Activated CD4-positive, alpha-beta T cell treated with anti-CD3 and anti-CD28 coated beads, Interleukin-2, amount 10 ng/mL, durations not matched to agents 7 days and 5 days (primary cell): ENCODE data around the gene JMJD8. TPM values are rescaled to one million over a fixed set of nuclear protein-coding genes. Genes with fewer than 3 reads are reported as not detected.

Experiments
- CTCF ChIA-PET: fragments of 350-600 bp; sonication (Branson Sonifier 250); formaldehyde crosslinking; loops from one replicate; lab custom pipeline; 2021; ENCODE audit warnings: antibody characterized with exemption; lab: Charles Lee
- POLR2A ChIA-PET: fragments of 350-600 bp; sonication (Branson Sonifier 250); formaldehyde crosslinking; loops from one replicate; lab custom pipeline; 2021; ENCODE audit warnings: antibody characterized with exemption; lab: Charles Lee
- DNase-seq: peaks from one replicate; pipeline ENCODE4 v3.0.0-alpha.2; 2020
- H3K27ac Mint-ChIP-seq: one replicate; pipeline ENCODE4 v1.8.0; 2021; ENCODE audit warnings: mild to moderate bottlenecking, moderate library complexity, mixed read lengths
- H3K27me3 Mint-ChIP-seq: one replicate; pipeline ENCODE4 v1.8.0; 2021; ENCODE audit warnings: mixed read lengths
- H3K36me3 Mint-ChIP-seq: one replicate; pipeline ENCODE4 v1.8.0; 2021; ENCODE audit warnings: low read depth, mixed read lengths
- H3K4me1 Mint-ChIP-seq: one replicate; pipeline ENCODE4 v1.8.0; 2021; ENCODE audit warnings: mixed read lengths
- H3K4me3 Mint-ChIP-seq: one replicate; pipeline ENCODE4 v1.8.0; 2021; ENCODE audit warnings: mild to moderate bottlenecking, moderate library complexity, mixed read lengths
- H3K9me3 Mint-ChIP-seq: one replicate; pipeline ENCODE4 v1.8.0; 2021; ENCODE audit warnings: mixed read lengths
- total RNA-seq, 2 experiments: library from RNA; stranded (reverse); gene quantifications; one replicate each; pipeline ENCODE4 v1.2.3, GENCODE V29; 2021

The JMJD8 gene
- total RNA-seq, 2 experiments from 2014 or later, result 33.8 to 34.3 TPM

- Mint-ChIP-seq H3K9me3 (no peaks in the 10 kb centered on the region), H3K36me3 (no peaks in the 10 kb centered on the region), H3K4me1 (peaks cover 9% of the 10 kb centered on the region), H3K27ac (no peak overlapping the region), H3K4me3 (no peak overlapping the region), H3K27me3 (peaks cover 50% of the 10 kb centered on the region)
- no peak for DNase-seq
- POLR2A ChIA-PET, result no interaction called here
- CTCF ChIA-PET, result interaction anchor here (0.8 to 2.8 kb wide), 3 partner anchors 9 to 81 kb away, joined by 3 to 12 read pairs (median 5); no protein-coding TSS in a partner anchor
Measured at GRCh38 chr16:704047-704446, 19.9 kb upstream of the JMJD8 start.

- Mint-ChIP-seq H3K27me3 (peaks cover 47% of the 10 kb centered on the region), H3K27ac (no peak overlapping the region), H3K9me3 (no peaks in the 10 kb centered on the region), H3K4me1 (peaks cover 12% of the 10 kb centered on the region), H3K4me3 (no peak overlapping the region), H3K36me3 (no peaks in the 10 kb centered on the region)
- POLR2A ChIA-PET, result no interaction called here
- DNase-seq, result no peak
- CTCF ChIA-PET, result interaction anchor here (1.0 to 2.8 kb wide), 3 partner anchors 10 to 29 kb away, joined by 3 to 12 read pairs (median 5); partner anchors contain the start of gene HAGHL
Measured at GRCh38 chr16:703406-703805, 19.3 kb upstream of the JMJD8 start.

GRCh38 chr16:702341-702740 lies 18.2 kb upstream of the JMJD8 start:
- H3K27me3 Mint-ChIP-seq, result peaks cover 39% of the 10 kb centered on the region
- ChIA-PET POLR2A (no interaction called here), CTCF (interaction anchor here (0.5 to 2.8 kb wide), 4 partner anchors 11 to 1226 kb away, joined by 3 to 12 read pairs (median 3); no protein-coding TSS in a partner anchor)
- no peak for DNase-seq
- no peak overlapping the region for H3K27ac Mint-ChIP-seq
- H3K4me1 Mint-ChIP-seq, result peaks cover 12% of the 10 kb centered on the region
- no peaks in the 10 kb centered on the region for H3K36me3 Mint-ChIP-seq
- H3K9me3 Mint-ChIP-seq, result no peaks in the 10 kb centered on the region
- no peak overlapping the region for H3K4me3 Mint-ChIP-seq

- peaks cover 27% of the 10 kb centered on the region for H3K27me3 Mint-ChIP-seq
- H3K4me3 Mint-ChIP-seq, result no peak overlapping the region
- DNase-seq, result peak; percentile 41
- no peaks in the 10 kb centered on the region for H3K36me3 Mint-ChIP-seq
- CTCF ChIA-PET, result interaction anchor here (1.0 to 1.3 kb wide), 2 partner anchors 11 kb away, joined by 3 to 4 read pairs; partner anchors contain the start of gene WDR24
- H3K27ac Mint-ChIP-seq, result no peak overlapping the region
- H3K9me3 Mint-ChIP-seq, result no peaks in the 10 kb centered on the region
- peaks cover 14% of the 10 kb centered on the region for H3K4me1 Mint-ChIP-seq
- POLR2A ChIA-PET, result no interaction called here
Measured at GRCh38 chr16:700684-701584, 16.8 kb upstream of the JMJD8 start.

- ChIA-PET POLR2A (no interaction called here), CTCF (no interaction called here)
- peak; percentile 35 for DNase-seq
- Mint-ChIP-seq H3K9me3 (no peaks in the 10 kb centered on the region), H3K4me1 (peaks cover 22% of the 10 kb centered on the region), H3K27me3 (peaks cover 25% of the 10 kb centered on the region), H3K36me3 (no peaks in the 10 kb centered on the region), H3K27ac (no peak overlapping the region), H3K4me3 (peak overlapping the region; percentile 45)
Measured at GRCh38 chr16:698911-699671, 15.0 kb upstream of the JMJD8 start.

GRCh38 chr16:695355-696089 lies 11.4 kb upstream of the JMJD8 start:
- peak overlapping the region; percentile 75 for H3K4me3 Mint-ChIP-seq
- H3K36me3 Mint-ChIP-seq, result peaks cover 4% of the 10 kb centered on the region
- ChIA-PET POLR2A (interaction anchor here (0.5 to 1.0 kb wide), 2 partner anchors 26 to 311 kb away, joined by 3 read pairs; no protein-coding TSS in a partner anchor), CTCF (interaction anchor here (0.8 to 2.1 kb wide), 6 partner anchors 10 to 28 kb away, joined by 3 to 7 read pairs (median 4); partner anchors contain the start of gene METRN)
- H3K9me3 Mint-ChIP-seq, result no peaks in the 10 kb centered on the region
- DNase-seq, result peak; percentile 65
- H3K27me3 Mint-ChIP-seq, result peaks cover 17% of the 10 kb centered on the region
- H3K4me1 Mint-ChIP-seq, result peaks cover 30% of the 10 kb centered on the region
- peak overlapping the region; percentile 87 for H3K27ac Mint-ChIP-seq

- Mint-ChIP-seq H3K27ac (no peak overlapping the region), H3K27me3 (peaks cover 15% of the 10 kb centered on the region), H3K4me1 (peaks cover 32% of the 10 kb centered on the region), H3K4me3 (peak overlapping the region; percentile 47), H3K36me3 (peaks cover 4% of the 10 kb centered on the region), H3K9me3 (no peaks in the 10 kb centered on the region)
- ChIA-PET POLR2A (interaction anchor here (0.5 to 1.0 kb wide), 2 partner anchors 27 to 310 kb away, joined by 3 read pairs; no protein-coding TSS in a partner anchor), CTCF (interaction anchor here (1.2 to 2.1 kb wide), 3 partner anchors 9 to 21 kb away, joined by 4 to 7 read pairs (median 6); no protein-coding TSS in a partner anchor)
- no peak for DNase-seq
Measured at GRCh38 chr16:694863-695354, 10.8 kb upstream of the JMJD8 start.

GRCh38 chr16:694187-694862 lies 10.2 kb upstream of the JMJD8 start:
- H3K4me3 Mint-ChIP-seq, result peak overlapping the region; percentile 55
- DNase-seq, result no peak
- H3K27me3 Mint-ChIP-seq, result peaks cover 15% of the 10 kb centered on the region
- H3K36me3 Mint-ChIP-seq, result peaks cover 4% of the 10 kb centered on the region
- POLR2A ChIA-PET, result no interaction called here
- CTCF ChIA-PET, result interaction anchor here (1.7 kb wide), 1 partner anchor 8 kb away, joined by 6 read pairs; no protein-coding TSS in a partner anchor
- peaks cover 33% of the 10 kb centered on the region for H3K4me1 Mint-ChIP-seq
- no peaks in the 10 kb centered on the region for H3K9me3 Mint-ChIP-seq
- peak overlapping the region; percentile 54 for H3K27ac Mint-ChIP-seq

- ChIA-PET CTCF (interaction anchor here (1.3 kb wide), 1 partner anchor 57 kb away, joined by 3 read pairs; the partner anchor contains the start of gene METTL26), POLR2A (no interaction called here)
Measured at GRCh38 chr16:693766-694165, 9.6 kb upstream of the JMJD8 start.

GRCh38 chr16:693364-693763 lies 9.2 kb upstream of the JMJD8 start:
- no peak for DNase-seq

More at GRCh38 chr16:693766-694165, 9.6 kb upstream of the JMJD8 start:
- H3K27ac Mint-ChIP-seq, result no peak overlapping the region
- H3K4me3 Mint-ChIP-seq, result no peak overlapping the region
- H3K4me1 Mint-ChIP-seq, result peaks cover 34% of the 10 kb centered on the region
- no peak for DNase-seq
- peaks cover 15% of the 10 kb centered on the region for H3K27me3 Mint-ChIP-seq
- no peaks in the 10 kb centered on the region for H3K9me3 Mint-ChIP-seq
- H3K36me3 Mint-ChIP-seq, result peaks cover 4% of the 10 kb centered on the region

More at GRCh38 chr16:693364-693763, 9.2 kb upstream of the JMJD8 start:
- peak overlapping the region; percentile 19 for H3K4me3 Mint-ChIP-seq
- H3K27me3 Mint-ChIP-seq, result peaks cover 15% of the 10 kb centered on the region
- POLR2A ChIA-PET, result no interaction called here
- H3K36me3 Mint-ChIP-seq, result peaks cover 4% of the 10 kb centered on the region
- CTCF ChIA-PET, result interaction anchor here (1.3 kb wide), 1 partner anchor 57 kb away, joined by 3 read pairs; the partner anchor contains the start of gene METTL26
- H3K27ac Mint-ChIP-seq, result no peak overlapping the region
- peaks cover 36% of the 10 kb centered on the region for H3K4me1 Mint-ChIP-seq
- no peaks in the 10 kb centered on the region for H3K9me3 Mint-ChIP-seq
